RWPE2 (cell line): Measurements from ENCODE around the gene SELENOF.

Experiments used
- ATAC-seq: fragments of 200-7000 bp; cut with Tn5 transposase; 3 replicates; pipeline ENCODE4 v1.9.1; 2021; ENCODE audit warnings: low read depth
- DNase-seq: peaks from one replicate; pipeline ENCODE4 v3.0.0-alpha.2; 2020; ENCODE audit warnings: low spot score
- H3K27ac ChIP-seq: fragments of 450-650 bp; 2 replicates; pipeline ENCODE4 v1.5.1; 2017; ENCODE audit warnings: mild to moderate bottlenecking; ENCODE audit not compliant: poor library complexity, severe bottlenecking
- H3K27me3 ChIP-seq: fragments of 250-450 bp; sonication (Bioruptor Pico); 2 replicates; pipeline ENCODE4 v1.5.1; 2021; ENCODE audit warnings: mild to moderate bottlenecking, moderate library complexity; ENCODE audit not compliant: insufficient read depth, poor library complexity, severe bottlenecking
- H3K36me3 ChIP-seq: fragments of 250-450 bp; sonication (Bioruptor Pico); 2 replicates; pipeline ENCODE4 v1.5.1; 2020; ENCODE audit warnings: low read depth, mild to moderate bottlenecking, moderate library complexity
- H3K4me1 ChIP-seq: fragments of 250-450 bp; sonication (Bioruptor Pico); 2 replicates; pipeline ENCODE4 v1.5.1; 2021; ENCODE audit warnings: mild to moderate bottlenecking, moderate library complexity; ENCODE audit not compliant: insufficient read depth, poor library complexity, severe bottlenecking
- H3K4me3 ChIP-seq: fragments of 250-450 bp; sonication (Bioruptor Pico); 2 replicates; pipeline ENCODE4 v1.5.1; 2021; ENCODE audit warnings: mild to moderate bottlenecking, moderate library complexity; ENCODE audit not compliant: severe bottlenecking
- H3K9me3 ChIP-seq: fragments of 250-450 bp; sonication (Bioruptor Pico); 2 replicates; pipeline ENCODE4 v1.5.1; 2021; ENCODE audit warnings: mild to moderate bottlenecking, moderate library complexity; ENCODE audit not compliant: severe bottlenecking
- CTCF ChIP-seq: fragments of 450-650 bp; IDR thresholded peaks from one replicate; pipeline ENCODE4 v1.5.1; 2017; ENCODE audit warnings: mild to moderate bottlenecking, moderate library complexity; ENCODE audit not compliant: poor library complexity, severe bottlenecking

SELENOF gene

GRCh38 chr1:86829321-86829720, 84.6 kb downstream of the SELENOF start:
- DNase-seq (no peak), ATAC-seq (no peak)
- Histone ChIP-seq H3K36me3 (no peaks in the 10 kb centered on the region), H3K27ac (no peak overlapping the region), H3K4me3 (no peak overlapping the region), H3K27me3 (no peaks in the 10 kb centered on the region), H3K4me1 (no peaks in the 10 kb centered on the region), H3K9me3 (no peaks in the 10 kb centered on the region)
- TF ChIP-seq CTCF: no peak

GRCh38 chr1:86828024-86828423, 85.9 kb downstream of the SELENOF start:
- no peak for DNase-seq
- Histone ChIP-seq H3K27ac (no peak overlapping the region), H3K27me3 (no peaks in the 10 kb centered on the region), H3K4me3 (no peak overlapping the region), H3K9me3 (no peaks in the 10 kb centered on the region), H3K36me3 (no peaks in the 10 kb centered on the region), H3K4me1 (no peaks in the 10 kb centered on the region)
- ATAC-seq: no peak
- no peak for TF ChIP-seq CTCF

- DNase-seq (no peak), ATAC-seq (no peak)
- Histone ChIP-seq H3K36me3 (no peaks in the 10 kb centered on the region), H3K4me1 (no peaks in the 10 kb centered on the region), H3K4me3 (no peak overlapping the region), H3K27ac (no peak overlapping the region), H3K9me3 (no peaks in the 10 kb centered on the region), H3K27me3 (no peaks in the 10 kb centered on the region)
- no peak for TF ChIP-seq CTCF
These were observed 87.1 kb downstream of the SELENOF start for GRCh38 chr1:86826856-86827255.

- Histone ChIP-seq H3K9me3 (no peaks in the 10 kb centered on the region), H3K27me3 (no peaks in the 10 kb centered on the region), H3K36me3 (no peaks in the 10 kb centered on the region), H3K4me1 (no peaks in the 10 kb centered on the region), H3K27ac (no peak overlapping the region), H3K4me3 (no peak overlapping the region)
- no peak for TF ChIP-seq CTCF
- DNase-seq: no peak
- ATAC-seq: no peak
These were observed 88.6 kb downstream of the SELENOF start for GRCh38 chr1:86825319-86825718.

GRCh38 chr1:86823821-86824500, 90.0 kb downstream of the SELENOF start:
- Histone ChIP-seq H3K27ac (no peak overlapping the region), H3K36me3 (no peaks in the 10 kb centered on the region), H3K9me3 (no peaks in the 10 kb centered on the region), H3K4me3 (no peak overlapping the region), H3K27me3 (no peaks in the 10 kb centered on the region), H3K4me1 (no peaks in the 10 kb centered on the region)
- TF ChIP-seq CTCF: no peak
- DNase-seq (no peak), ATAC-seq (no peak)
